ENCODE results near the gene LMBRD1.
"Not testable (repeated sequence)": the region's sequence is repeated elsewhere in the genome, so short reads cannot be mapped to it uniquely, and the experiment has no call there.

The LMBRD1 gene

GRCh38 chr6:69787436-69787835 lies 9.4 kb downstream of the LMBRD1 start:
- H3K4me3 Mint-ChIP-seq, DNase-seq, CTCF ChIA-PET, H3K27ac Mint-ChIP-seq, H3K9me3 Mint-ChIP-seq, H3K27me3 Mint-ChIP-seq: not testable (repeated sequence)
- H3K36me3 Mint-ChIP-seq = peaks cover 34% of the 10 kb centered on the region
- H3K4me1 Mint-ChIP-seq = peaks cover 25% of the 10 kb centered on the region

GRCh38 chr6:69785697-69786096 lies 11.1 kb downstream of the LMBRD1 start:
- H3K27ac Mint-ChIP-seq = no peak overlapping the region
- DNase-seq = no peak
- CTCF ChIA-PET = interaction anchor here (1.4 kb wide), 1 partner anchor 9 kb away, joined by 3 read pairs; no protein-coding TSS in a partner anchor
- peaks cover 17% of the 10 kb centered on the region for H3K4me1 Mint-ChIP-seq
- H3K27me3 Mint-ChIP-seq = no peaks in the 10 kb centered on the region
- H3K36me3 Mint-ChIP-seq = peaks cover 32% of the 10 kb centered on the region
- H3K9me3 Mint-ChIP-seq = no peaks in the 10 kb centered on the region
- H3K4me3 Mint-ChIP-seq = no peak overlapping the region

- H3K4me3 Mint-ChIP-seq = no peak overlapping the region
- H3K9me3 Mint-ChIP-seq = no peaks in the 10 kb centered on the region
- peaks cover 17% of the 10 kb centered on the region for H3K4me1 Mint-ChIP-seq
- peak overlapping the region; percentile 26 for H3K27ac Mint-ChIP-seq
- H3K27me3 Mint-ChIP-seq = no peaks in the 10 kb centered on the region
- peaks cover 37% of the 10 kb centered on the region for H3K36me3 Mint-ChIP-seq
- DNase-seq = no peak
- CTCF ChIA-PET = interaction anchor here (0.8 to 1.4 kb wide), 2 partner anchors 10 to 32 kb away, joined by 3 read pairs; no protein-coding TSS in a partner anchor
Observed at GRCh38 chr6:69784595-69785377, 12.0 kb downstream of the LMBRD1 start.

GRCh38 chr6:69783108-69783507 lies 13.7 kb downstream of the LMBRD1 start:
- Mint-ChIP-seq H3K27me3 (no peaks in the 10 kb centered on the region), H3K36me3 (peaks cover 38% of the 10 kb centered on the region), H3K4me1 (peaks cover 17% of the 10 kb centered on the region), H3K9me3 (no peaks in the 10 kb centered on the region), H3K4me3 (no peak overlapping the region), H3K27ac (no peak overlapping the region)
- CTCF ChIA-PET = no interaction called here
- DNase-seq = no peak

GRCh38 chr6:69780585-69781178 lies 16.1 kb downstream of the LMBRD1 start:
- Mint-ChIP-seq H3K9me3 (no peaks in the 10 kb centered on the region), H3K4me3 (no peak overlapping the region), H3K36me3 (peaks cover 48% of the 10 kb centered on the region), H3K27ac (no peak overlapping the region), H3K27me3 (no peaks in the 10 kb centered on the region), H3K4me1 (peaks cover 14% of the 10 kb centered on the region)
- CTCF ChIA-PET = no interaction called here
- no peak for DNase-seq

DNA sequence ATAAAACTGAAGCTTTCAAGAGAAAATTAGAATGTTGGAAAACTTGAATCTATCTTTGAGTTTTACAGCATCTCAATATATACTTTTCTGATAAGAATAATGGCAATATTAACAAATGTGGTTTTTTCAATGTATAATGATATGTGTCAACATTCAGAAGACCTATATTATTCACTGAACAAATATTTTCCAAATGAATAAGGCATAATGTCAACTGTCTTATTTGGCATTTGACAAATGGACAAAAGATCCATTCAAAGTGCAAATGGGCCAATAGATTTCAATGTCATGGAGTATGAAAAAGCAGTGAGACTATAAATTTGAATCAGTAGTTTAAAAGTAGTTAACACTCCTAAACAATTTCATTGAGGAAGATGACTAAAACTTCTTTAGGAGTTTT lies 20.9 kb downstream of the LMBRD1 start:
- CTCF ChIA-PET = no interaction called here
- no peak for DNase-seq
- no peaks in the 10 kb centered on the region for H3K9me3 Mint-ChIP-seq
- H3K4me3 Mint-ChIP-seq = no peak overlapping the region
- no peak overlapping the region for H3K27ac Mint-ChIP-seq
- no peaks in the 10 kb centered on the region for H3K4me1 Mint-ChIP-seq
- H3K27me3 Mint-ChIP-seq = no peaks in the 10 kb centered on the region
- H3K36me3 Mint-ChIP-seq = peaks cover 62% of the 10 kb centered on the region

DNA sequence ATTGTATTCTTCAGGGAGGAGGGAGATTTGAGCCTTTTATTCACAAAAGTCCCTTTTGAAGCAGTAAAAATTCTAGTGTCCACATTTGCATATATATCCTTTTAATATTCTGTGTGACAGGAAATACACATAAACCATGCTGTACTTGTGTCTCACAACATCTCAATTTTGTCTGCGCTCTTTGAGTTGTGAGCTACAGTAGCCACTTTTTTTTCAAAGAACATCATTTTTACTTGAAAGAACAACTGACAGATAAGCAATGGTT lies 21.3 kb downstream of the LMBRD1 start:
- CTCF ChIA-PET = no interaction called here

DNA sequence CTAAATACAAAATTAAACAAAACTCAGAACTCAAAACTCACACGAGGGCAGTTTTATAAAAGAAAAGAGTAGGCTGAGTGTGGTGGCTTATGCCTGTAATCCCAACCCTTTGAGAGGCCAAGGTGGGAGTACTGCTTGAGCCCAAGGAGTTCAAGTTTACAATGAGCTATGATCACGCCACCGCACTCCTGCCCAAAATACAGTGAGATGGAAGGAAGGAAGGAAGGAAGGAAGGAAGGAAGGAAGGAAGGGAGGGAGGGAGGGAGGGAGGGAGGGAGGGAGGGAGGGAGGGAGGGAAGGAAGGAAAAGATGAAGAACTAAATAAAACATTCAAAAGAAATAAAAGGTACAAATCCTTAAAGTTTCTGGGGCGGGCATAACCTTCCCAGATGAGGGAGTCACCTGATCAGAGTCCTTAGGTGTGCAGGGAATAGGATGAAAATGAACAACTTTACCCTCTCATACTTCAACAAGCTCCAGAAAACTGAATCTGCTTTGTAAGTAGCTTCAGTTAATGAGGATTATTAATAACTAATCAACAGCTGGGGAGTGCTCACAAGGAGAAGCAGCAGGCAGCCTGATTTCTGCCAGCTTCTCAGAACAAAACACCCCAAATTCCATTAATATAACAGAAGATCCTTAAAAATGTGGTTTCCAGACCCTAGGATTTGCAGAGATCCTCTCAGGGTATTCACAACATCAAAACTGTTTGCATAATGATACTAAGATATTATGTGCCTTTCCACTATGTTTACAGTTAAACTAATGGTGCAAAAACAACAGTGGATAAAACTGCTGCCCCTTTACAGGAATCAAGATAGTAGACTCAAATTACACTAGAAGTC lies 21.8 kb downstream of the LMBRD1 start:
- no peaks in the 10 kb centered on the region for H3K27me3 Mint-ChIP-seq
- no peaks in the 10 kb centered on the region for H3K9me3 Mint-ChIP-seq
- no peak for DNase-seq
- H3K4me1 Mint-ChIP-seq = no peaks in the 10 kb centered on the region
- no peak overlapping the region for H3K4me3 Mint-ChIP-seq
- H3K36me3 Mint-ChIP-seq = peaks cover 58% of the 10 kb centered on the region
- no peak overlapping the region for H3K27ac Mint-ChIP-seq
- CTCF ChIA-PET = no interaction called here

More for the DNA sequence above, 21.3 kb downstream of the LMBRD1 start:
- Mint-ChIP-seq H3K27me3 (no peaks in the 10 kb centered on the region), H3K9me3 (no peaks in the 10 kb centered on the region), H3K27ac (no peak overlapping the region), H3K4me1 (no peaks in the 10 kb centered on the region), H3K36me3 (peaks cover 58% of the 10 kb centered on the region), H3K4me3 (no peak overlapping the region)
- no peak for DNase-seq

GRCh38 chr6:69771158-69771906 lies 25.5 kb downstream of the LMBRD1 start:
- CTCF ChIA-PET = no interaction called here
- Mint-ChIP-seq H3K27ac (no peak overlapping the region), H3K9me3 (no peaks in the 10 kb centered on the region), H3K4me1 (no peaks in the 10 kb centered on the region), H3K36me3 (peaks cover 44% of the 10 kb centered on the region), H3K27me3 (no peaks in the 10 kb centered on the region), H3K4me3 (no peak overlapping the region)
- no peak for DNase-seq

DNA sequence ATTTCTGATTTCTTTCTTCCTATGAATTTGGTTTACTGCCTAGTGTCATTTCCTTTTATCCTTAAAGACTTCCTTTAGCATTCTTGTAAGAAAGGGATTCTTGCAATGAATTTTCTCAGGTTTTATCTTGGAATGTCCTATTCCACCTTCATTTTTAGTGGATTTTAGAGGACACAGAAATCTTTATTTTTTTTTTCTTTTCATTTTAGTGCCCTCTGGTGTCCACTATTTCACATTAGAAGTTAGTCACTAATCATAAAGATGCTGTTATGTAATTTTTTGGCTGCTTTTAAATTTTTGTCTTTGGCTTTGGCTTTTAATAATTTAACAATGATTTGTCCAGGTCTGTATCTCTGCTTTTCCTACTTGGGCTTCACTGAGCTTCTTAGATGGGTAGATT lies 28.1 kb downstream of the LMBRD1 start:
- Mint-ChIP-seq H3K27me3 (no peaks in the 10 kb centered on the region), H3K4me1 (no peaks in the 10 kb centered on the region), H3K36me3 (peaks cover 38% of the 10 kb centered on the region), H3K9me3 (no peaks in the 10 kb centered on the region), H3K4me3 (no peak overlapping the region), H3K27ac (no peak overlapping the region)
- DNase-seq = no peak
- CTCF ChIA-PET = no interaction called here

DNA sequence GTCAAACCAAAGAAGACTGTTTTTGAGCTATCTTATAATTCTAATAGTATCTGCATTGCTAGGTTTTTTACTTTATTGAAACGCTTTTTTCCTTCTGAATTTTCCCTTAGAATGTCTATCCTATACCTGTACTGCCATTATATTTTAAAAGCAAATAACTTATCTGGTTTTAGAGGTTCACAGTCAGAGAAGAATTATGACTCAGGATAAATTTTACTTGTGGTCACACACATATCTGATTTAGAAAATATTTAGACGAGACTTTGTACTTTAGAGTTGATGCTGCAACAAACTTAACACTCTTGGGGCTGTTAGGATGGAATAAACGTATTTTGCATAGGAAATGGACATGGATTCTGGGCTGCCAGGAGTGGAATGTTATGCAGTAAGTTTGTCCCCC lies 33.0 kb downstream of the LMBRD1 start:
- Mint-ChIP-seq H3K27me3 (no peaks in the 10 kb centered on the region), H3K27ac (no peak overlapping the region), H3K9me3 (no peaks in the 10 kb centered on the region), H3K4me3 (no peak overlapping the region), H3K36me3 (peaks cover 23% of the 10 kb centered on the region), H3K4me1 (no peaks in the 10 kb centered on the region)
- CTCF ChIA-PET = no interaction called here
- no peak for DNase-seq

GRCh38 chr6:69761853-69762252 lies 35.0 kb downstream of the LMBRD1 start:
- Mint-ChIP-seq H3K4me3 (no peak overlapping the region), H3K36me3 (peaks cover 23% of the 10 kb centered on the region), H3K27ac (no peak overlapping the region), H3K9me3 (no peaks in the 10 kb centered on the region), H3K27me3 (no peaks in the 10 kb centered on the region), H3K4me1 (peaks cover 3% of the 10 kb centered on the region)
- no peak for DNase-seq
- CTCF ChIA-PET = no interaction called here

DNA sequence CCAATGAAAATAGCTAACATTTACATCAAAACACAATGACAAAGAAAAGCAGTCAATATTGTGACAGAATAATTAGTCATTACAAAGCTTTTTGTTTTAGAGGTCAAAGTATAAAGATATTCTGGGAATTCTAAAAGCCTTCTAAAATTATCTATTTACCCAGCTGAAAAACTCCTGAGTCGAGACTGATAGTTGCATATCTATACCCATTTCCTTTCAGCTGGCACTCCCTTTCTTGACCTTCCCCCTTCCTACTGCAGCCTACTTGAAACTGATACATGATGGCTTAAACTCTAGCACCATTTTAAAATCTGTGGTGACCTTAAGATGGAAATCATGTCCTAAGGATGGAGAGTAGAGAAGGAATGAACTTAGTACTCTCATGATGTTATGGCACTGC lies 38.6 kb downstream of the LMBRD1 start:
- no peaks in the 10 kb centered on the region for H3K27me3 Mint-ChIP-seq
- DNase-seq = no peak
- peaks cover 28% of the 10 kb centered on the region for H3K36me3 Mint-ChIP-seq
- peaks cover 6% of the 10 kb centered on the region for H3K4me1 Mint-ChIP-seq
- CTCF ChIA-PET = no interaction called here
- no peak overlapping the region for H3K27ac Mint-ChIP-seq
- no peak overlapping the region for H3K4me3 Mint-ChIP-seq
- peaks cover 7% of the 10 kb centered on the region for H3K9me3 Mint-ChIP-seq

- H3K4me1 Mint-ChIP-seq = peaks cover 6% of the 10 kb centered on the region
- no peak overlapping the region for H3K27ac Mint-ChIP-seq
- CTCF ChIA-PET = no interaction called here
- H3K36me3 Mint-ChIP-seq = peaks cover 24% of the 10 kb centered on the region
- no peak for DNase-seq
- H3K9me3 Mint-ChIP-seq = peaks cover 7% of the 10 kb centered on the region
- H3K27me3 Mint-ChIP-seq = no peaks in the 10 kb centered on the region
- H3K4me3 Mint-ChIP-seq = no peak overlapping the region
Observed at GRCh38 chr6:69756907-69757306, 39.9 kb downstream of the LMBRD1 start.
